HEK293 (cell line): ENCODE data around the gene RYR2.

Source experiments
- ZNF792 ChIP-seq: fragments of 450-650 bp; formaldehyde crosslinking; IDR thresholded peaks from 2 replicates; pipeline ENCODE4 v1.5.1; 2016; ENCODE audit warnings: missing biosample characterization, missing genetic modification characterization
- TF ChIP-seq, protein P1 (sequence below): fragments of 450-650 bp; formaldehyde crosslinking; IDR thresholded peaks from 2 replicates; pipeline ENCODE4 v1.5.1; 2016; ENCODE audit warnings: missing biosample characterization, missing genetic modification characterization
- TF ChIP-seq, protein P2 (sequence below): fragments of 450-650 bp; formaldehyde crosslinking; IDR thresholded peaks from 2 replicates; pipeline ENCODE4 v1.5.1; 2016; ENCODE audit warnings: missing biosample characterization, missing genetic modification characterization

DNA sequence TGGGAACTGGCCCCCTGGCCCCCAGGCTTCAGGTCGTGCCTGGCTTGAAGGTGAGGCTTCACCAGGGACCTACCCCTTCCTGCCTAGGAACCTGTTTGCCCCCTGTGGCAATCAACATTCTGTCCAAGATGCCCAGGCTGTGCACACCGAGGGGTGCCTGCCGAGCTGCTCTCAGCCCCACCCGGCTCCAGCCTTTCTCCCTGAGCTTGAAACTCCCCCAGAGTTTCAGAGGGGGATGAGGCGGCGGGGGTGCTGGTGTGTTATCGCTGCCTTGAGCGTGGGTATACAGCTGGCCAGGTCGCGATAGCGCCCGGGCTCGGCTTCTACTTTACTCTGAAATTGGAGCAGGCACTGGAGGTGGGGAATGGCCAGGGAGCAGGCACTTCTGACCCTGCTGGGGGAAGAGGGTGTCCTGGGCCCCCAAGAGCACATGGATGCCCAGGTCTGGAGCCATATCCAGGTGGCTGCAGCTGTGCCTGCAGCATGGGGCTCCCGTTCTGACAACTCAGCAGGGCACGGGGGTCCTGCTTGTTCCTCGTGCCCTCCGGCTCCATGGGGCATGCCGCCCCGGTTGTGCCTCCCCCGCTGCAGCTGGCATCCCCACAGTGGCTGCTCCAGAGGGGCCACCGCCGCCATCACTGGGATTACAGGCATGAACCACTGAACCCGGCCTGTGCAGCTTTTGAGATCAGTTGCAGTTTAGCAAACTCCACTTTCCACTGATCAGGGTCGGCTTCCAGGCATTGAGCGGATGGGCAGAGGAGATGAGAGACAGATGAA is 29.8 kb downstream of the RYR2 start:
- TF ChIP-seq, protein P1, sequence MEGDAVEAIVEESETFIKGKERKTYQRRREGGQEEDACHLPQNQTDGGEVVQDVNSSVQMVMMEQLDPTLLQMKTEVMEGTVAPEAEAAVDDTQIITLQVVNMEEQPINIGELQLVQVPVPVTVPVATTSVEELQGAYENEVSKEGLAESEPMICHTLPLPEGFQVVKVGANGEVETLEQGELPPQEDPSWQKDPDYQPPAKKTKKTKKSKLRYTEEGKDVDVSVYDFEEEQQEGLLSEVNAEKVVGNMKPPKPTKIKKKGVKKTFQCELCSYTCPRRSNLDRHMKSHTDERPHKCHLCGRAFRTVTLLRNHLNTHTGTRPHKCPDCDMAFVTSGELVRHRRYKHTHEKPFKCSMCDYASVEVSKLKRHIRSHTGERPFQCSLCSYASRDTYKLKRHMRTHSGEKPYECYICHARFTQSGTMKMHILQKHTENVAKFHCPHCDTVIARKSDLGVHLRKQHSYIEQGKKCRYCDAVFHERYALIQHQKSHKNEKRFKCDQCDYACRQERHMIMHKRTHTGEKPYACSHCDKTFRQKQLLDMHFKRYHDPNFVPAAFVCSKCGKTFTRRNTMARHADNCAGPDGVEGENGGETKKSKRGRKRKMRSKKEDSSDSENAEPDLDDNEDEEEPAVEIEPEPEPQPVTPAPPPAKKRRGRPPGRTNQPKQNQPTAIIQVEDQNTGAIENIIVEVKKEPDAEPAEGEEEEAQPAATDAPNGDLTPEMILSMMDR (tag by site-specific recombination) = no peak
- TF ChIP-seq, protein P2, sequence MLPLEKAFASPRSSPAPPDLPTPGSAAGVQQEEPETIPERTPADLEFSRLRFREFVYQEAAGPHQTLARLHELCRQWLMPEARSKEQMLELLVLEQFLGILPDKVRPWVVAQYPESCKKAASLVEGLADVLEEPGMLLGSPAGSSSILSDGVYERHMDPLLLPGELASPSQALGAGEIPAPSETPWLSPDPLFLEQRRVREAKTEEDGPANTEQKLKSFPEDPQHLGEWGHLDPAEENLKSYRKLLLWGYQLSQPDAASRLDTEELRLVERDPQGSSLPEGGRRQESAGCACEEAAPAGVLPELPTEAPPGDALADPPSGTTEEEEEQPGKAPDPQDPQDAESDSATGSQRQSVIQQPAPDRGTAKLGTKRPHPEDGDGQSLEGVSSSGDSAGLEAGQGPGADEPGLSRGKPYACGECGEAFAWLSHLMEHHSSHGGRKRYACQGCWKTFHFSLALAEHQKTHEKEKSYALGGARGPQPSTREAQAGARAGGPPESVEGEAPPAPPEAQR (tag by site-specific recombination) = no peak
- TF ChIP-seq ZNF792 (tag by site-specific recombination) = no peak
